ENCODE results near the gene WWC2.

The WWC2 gene

DNA sequence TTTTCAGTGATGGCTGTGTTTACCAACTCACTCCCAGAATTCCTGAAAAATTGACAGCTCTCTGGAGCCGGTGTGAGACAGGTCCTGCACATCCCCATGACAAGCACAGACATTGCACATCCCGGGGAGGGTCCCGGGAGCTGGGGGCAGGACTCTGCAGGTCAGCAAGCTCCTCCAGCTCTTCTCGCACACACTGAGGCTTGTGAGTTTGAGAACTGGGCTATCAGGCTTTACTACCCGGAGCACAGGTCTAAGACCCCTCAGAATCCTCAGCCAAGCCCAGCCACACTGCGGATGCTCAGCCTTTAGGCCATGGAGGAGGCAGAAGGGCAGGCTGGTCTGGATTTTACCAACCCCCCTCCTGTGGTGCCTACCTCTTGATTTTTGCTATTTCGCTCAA lies 228.8 kb downstream of the WWC2 start:
- no peak overlapping the region for H3K4me3 ChIP-seq (ENCODE audit: low read depth, low read length)
- H3K4me1 ChIP-seq (ENCODE audit: control insufficient read depth, insufficient read depth, low read length): no peaks in the 10 kb centered on the region
- no peaks in the 10 kb centered on the region for H3K9me3 ChIP-seq (ENCODE audit: control insufficient read depth, insufficient read depth, low read length)
- H3K27me3 ChIP-seq (ENCODE audit: control insufficient read depth, insufficient read depth, low read length): no peaks in the 10 kb centered on the region
- no peaks in the 10 kb centered on the region for H3K36me3 ChIP-seq (ENCODE audit: control insufficient read depth, insufficient read depth, low read length)
- H3K9ac ChIP-seq (ENCODE audit: low read depth, low read length): no peak overlapping the region

DNA sequence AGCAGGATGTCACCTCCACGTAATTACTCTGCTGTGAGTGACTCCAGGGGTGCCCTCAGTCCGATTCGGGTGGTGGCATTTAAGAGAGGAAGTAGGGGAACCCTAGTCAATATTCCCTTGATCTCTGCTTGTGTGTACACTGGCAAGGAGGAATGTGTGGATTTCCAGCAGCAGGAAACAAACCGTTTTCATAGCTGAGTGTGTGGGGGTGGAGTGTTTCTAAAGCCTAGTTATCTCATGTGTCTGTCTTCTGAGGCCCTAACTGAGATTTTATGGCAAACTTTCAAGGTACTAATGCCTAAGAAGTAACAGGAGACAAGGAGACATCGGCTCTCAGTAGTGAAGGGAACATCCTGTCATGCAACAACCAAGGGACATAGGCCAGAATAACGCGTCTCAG lies 229.8 kb downstream of the WWC2 start:
- Histone ChIP-seq H3K27me3 (ENCODE audit: control insufficient read depth, insufficient read depth, low read length) (no peaks in the 10 kb centered on the region), H3K36me3 (ENCODE audit: control insufficient read depth, insufficient read depth, low read length) (no peaks in the 10 kb centered on the region), H3K4me3 (ENCODE audit: low read depth, low read length) (no peak overlapping the region), H3K9me3 (ENCODE audit: control insufficient read depth, insufficient read depth, low read length) (no peaks in the 10 kb centered on the region), H3K4me1 (ENCODE audit: control insufficient read depth, insufficient read depth, low read length) (no peaks in the 10 kb centered on the region), H3K9ac (ENCODE audit: low read depth, low read length) (no peak overlapping the region)

DNA sequence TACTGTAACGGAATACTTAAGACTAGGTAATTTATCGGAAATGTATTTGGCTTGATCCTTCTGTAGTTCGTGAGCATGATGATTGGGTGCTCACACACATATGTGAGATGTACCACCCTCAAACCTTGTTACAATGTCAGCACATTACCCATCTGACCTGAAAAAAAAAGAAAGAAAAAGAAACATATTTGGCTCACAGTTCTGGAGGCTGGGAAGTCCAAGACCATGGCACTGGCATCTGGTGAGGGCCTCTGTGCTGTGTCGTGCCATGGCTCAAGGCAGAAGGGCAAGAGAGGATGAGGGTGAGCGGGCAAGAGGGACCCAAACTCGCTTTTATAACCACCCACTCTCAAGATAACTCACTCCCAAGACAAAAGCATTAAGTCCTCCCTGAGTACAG lies 230.2 kb downstream of the WWC2 start:
- no peak overlapping the region for H3K9ac ChIP-seq (ENCODE audit: low read depth, low read length)

DNA sequence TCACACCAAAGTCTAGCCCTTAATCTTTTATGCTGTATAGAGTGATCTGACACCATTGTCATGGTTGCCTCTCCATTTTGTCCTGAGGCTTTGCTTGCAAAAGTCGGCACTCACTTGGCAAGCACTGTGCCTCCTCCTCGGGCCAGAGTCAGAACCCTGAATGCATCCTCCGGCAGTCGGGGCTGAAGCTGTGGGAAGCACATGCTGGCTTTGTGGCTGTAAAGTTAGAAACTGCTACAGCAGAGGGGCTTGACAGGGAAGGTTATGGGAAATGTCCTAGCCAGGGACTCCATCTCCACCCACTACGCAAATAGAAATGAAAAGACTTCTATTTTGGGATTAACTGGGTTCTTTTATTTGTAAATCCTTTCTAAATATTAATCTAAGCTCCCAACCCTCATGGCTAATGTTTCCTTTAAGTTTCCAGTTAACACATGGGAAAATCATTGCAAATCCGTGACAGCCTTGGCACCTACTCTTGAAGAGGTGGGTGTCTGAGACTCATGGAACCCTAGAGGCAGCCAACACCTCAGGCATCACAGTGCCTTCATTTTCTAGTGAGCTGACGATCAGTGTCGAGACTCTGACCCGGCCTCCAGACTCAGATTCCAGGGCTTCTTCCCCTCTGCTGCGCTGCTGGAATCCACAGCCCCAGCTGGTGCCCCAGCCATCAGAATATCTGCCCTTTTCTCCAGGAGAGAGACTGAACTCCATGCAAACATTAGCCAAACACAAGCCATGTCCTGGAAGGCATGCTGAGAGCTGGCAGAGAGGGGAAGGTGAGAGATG lies 231.1 kb downstream of the WWC2 start:
- Histone ChIP-seq H3K27me3 (ENCODE audit: control insufficient read depth, insufficient read depth, low read length) (no peaks in the 10 kb centered on the region), H3K36me3 (ENCODE audit: control insufficient read depth, insufficient read depth, low read length) (no peaks in the 10 kb centered on the region), H3K9ac (ENCODE audit: low read depth, low read length) (no peak overlapping the region), H3K4me1 (ENCODE audit: control insufficient read depth, insufficient read depth, low read length) (no peaks in the 10 kb centered on the region), H3K9me3 (ENCODE audit: control insufficient read depth, insufficient read depth, low read length) (no peaks in the 10 kb centered on the region), H3K4me3 (ENCODE audit: low read depth, low read length) (no peak overlapping the region)

More for the DNA sequence above, 230.2 kb downstream of the WWC2 start:
- Histone ChIP-seq H3K36me3 (ENCODE audit: control insufficient read depth, insufficient read depth, low read length) (no peaks in the 10 kb centered on the region), H3K9me3 (ENCODE audit: control insufficient read depth, insufficient read depth, low read length) (no peaks in the 10 kb centered on the region), H3K27me3 (ENCODE audit: control insufficient read depth, insufficient read depth, low read length) (no peaks in the 10 kb centered on the region), H3K4me3 (ENCODE audit: low read depth, low read length) (no peak overlapping the region), H3K4me1 (ENCODE audit: control insufficient read depth, insufficient read depth, low read length) (no peaks in the 10 kb centered on the region)

DNA sequence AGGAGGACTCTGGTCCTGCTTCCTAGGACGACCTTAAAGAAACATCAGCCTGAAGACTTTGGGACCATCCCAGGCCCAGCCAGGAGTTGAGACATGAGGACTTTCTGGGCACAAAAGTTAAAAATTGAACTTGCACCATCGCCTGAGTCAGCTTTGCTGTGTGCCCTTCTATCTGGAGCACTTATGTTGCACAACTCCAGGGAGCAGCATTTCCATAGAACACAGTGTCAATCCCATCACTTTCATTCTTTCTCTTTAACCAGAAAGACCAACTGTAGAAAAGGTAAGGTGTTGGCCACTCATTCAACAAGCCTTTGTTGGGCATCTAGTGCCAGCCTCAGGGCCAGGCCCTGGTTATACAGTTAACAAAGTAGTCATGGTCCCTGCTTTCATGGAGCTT lies 231.8 kb downstream of the WWC2 start:
- no peaks in the 10 kb centered on the region for H3K36me3 ChIP-seq (ENCODE audit: control insufficient read depth, insufficient read depth, low read length)
- H3K9me3 ChIP-seq (ENCODE audit: control insufficient read depth, insufficient read depth, low read length): no peaks in the 10 kb centered on the region
- H3K4me3 ChIP-seq (ENCODE audit: low read depth, low read length): no peak overlapping the region
- H3K9ac ChIP-seq (ENCODE audit: low read depth, low read length): no peak overlapping the region
- no peaks in the 10 kb centered on the region for H3K27me3 ChIP-seq (ENCODE audit: control insufficient read depth, insufficient read depth, low read length)
- H3K4me1 ChIP-seq (ENCODE audit: control insufficient read depth, insufficient read depth, low read length): no peaks in the 10 kb centered on the region

DNA sequence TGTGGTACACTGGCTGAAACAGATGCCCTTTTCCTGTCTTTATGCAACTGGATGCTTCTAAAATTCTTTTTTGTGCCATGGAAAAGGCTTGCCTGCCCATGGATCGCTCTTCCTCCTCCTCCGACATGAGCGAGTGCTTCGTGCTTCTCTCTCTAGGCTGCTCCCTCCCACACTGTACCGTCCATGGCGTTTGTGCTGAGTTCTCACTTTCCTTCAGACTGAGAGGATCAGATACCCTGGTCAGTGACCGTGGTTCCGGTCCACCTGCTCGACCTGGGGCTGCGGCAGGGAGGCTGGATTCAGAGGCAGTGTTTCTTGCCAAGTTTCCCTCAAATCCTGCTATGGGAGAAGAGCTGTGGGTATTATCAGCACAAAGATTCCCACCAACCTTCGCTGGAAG lies 233.4 kb downstream of the WWC2 start:
- Histone ChIP-seq H3K4me3 (ENCODE audit: low read depth, low read length) (no peak overlapping the region), H3K27me3 (ENCODE audit: control insufficient read depth, insufficient read depth, low read length) (no peaks in the 10 kb centered on the region), H3K9me3 (ENCODE audit: control insufficient read depth, insufficient read depth, low read length) (no peaks in the 10 kb centered on the region)

DNA sequence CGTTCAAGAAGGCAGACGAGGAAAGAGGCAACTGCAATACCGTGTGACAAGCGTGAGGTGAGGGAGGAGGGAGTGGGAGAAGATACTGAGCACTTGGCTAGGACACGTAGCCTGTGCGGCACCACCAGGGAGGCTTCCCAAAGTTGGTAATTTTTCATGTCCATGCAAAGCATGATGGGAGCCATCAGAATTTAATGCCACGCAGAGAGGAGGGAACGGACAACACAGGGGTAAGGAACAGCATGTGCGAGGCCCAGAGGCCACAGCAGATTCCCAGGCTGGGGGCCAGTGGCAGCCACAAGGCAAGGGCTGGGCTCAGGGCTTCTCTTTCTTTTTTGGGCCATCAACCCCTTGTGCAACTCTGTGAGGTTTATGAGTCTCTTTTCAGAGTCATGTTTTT lies 234.1 kb downstream of the WWC2 start:
- Histone ChIP-seq H3K27me3 (ENCODE audit: control insufficient read depth, insufficient read depth, low read length) (no peaks in the 10 kb centered on the region), H3K4me1 (ENCODE audit: control insufficient read depth, insufficient read depth, low read length) (no peaks in the 10 kb centered on the region), H3K4me3 (ENCODE audit: low read depth, low read length) (no peak overlapping the region), H3K9ac (ENCODE audit: low read depth, low read length) (no peak overlapping the region), H3K36me3 (ENCODE audit: control insufficient read depth, insufficient read depth, low read length) (no peaks in the 10 kb centered on the region), H3K9me3 (ENCODE audit: control insufficient read depth, insufficient read depth, low read length) (no peaks in the 10 kb centered on the region)

More for the DNA sequence above, 233.4 kb downstream of the WWC2 start:
- no peak overlapping the region for H3K9ac ChIP-seq (ENCODE audit: low read depth, low read length)
- H3K4me1 ChIP-seq (ENCODE audit: control insufficient read depth, insufficient read depth, low read length): no peaks in the 10 kb centered on the region
- no peaks in the 10 kb centered on the region for H3K36me3 ChIP-seq (ENCODE audit: control insufficient read depth, insufficient read depth, low read length)

DNA sequence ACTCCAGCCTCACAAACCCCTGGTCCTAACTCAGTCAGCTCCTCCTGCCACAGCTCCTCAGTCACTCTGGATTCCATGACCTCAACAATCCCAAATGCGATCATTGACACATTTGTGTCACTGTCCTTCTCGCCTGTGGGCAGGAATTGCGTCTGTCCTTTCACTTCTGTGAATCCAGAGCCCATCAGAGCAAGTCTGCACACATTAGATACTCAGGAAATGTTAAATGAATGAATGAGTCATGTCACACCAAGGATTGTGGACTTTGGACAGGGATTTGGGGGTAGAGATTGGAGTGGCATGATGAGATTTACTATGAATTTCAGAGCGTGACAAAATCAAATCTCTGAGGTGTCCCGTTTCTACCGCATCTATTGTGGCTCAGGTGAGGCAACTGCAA lies 234.9 kb downstream of the WWC2 start:
- no peaks in the 10 kb centered on the region for H3K4me1 ChIP-seq (ENCODE audit: control insufficient read depth, insufficient read depth, low read length)
- no peak overlapping the region for H3K9ac ChIP-seq (ENCODE audit: low read depth, low read length)
- H3K4me3 ChIP-seq (ENCODE audit: low read depth, low read length): no peak overlapping the region
- H3K36me3 ChIP-seq (ENCODE audit: control insufficient read depth, insufficient read depth, low read length): no peaks in the 10 kb centered on the region
- H3K9me3 ChIP-seq (ENCODE audit: control insufficient read depth, insufficient read depth, low read length): no peaks in the 10 kb centered on the region
- no peaks in the 10 kb centered on the region for H3K27me3 ChIP-seq (ENCODE audit: control insufficient read depth, insufficient read depth, low read length)

DNA sequence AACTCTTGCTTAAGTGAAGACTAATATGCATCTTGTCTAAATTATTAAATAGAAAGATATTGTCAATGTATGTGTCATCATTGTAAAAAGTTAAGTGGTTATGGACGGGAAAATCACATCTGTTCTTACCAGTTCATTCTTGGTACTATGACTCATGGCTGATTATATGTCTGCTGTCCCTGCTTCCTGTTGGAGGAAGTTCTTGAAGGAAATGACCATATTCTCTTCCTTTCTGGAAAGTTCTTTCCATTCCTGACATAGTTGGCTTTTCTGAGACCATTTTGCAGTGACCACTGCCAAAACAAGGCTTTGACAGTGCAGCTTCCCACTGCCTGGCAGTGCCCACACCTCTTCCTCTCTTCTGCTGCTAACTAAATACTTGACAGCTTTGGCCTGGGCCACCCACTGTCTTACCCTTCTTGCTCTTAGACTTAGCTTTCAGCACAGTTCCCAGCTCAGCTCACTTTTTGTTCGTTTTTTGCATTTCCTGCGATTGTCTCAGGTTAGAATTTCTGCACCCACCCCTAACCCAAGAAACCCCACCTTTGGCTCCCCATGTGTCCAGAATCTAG lies 236.4 kb downstream of the WWC2 start:
- no peaks in the 10 kb centered on the region for H3K9me3 ChIP-seq (ENCODE audit: control insufficient read depth, insufficient read depth, low read length)
- H3K27me3 ChIP-seq (ENCODE audit: control insufficient read depth, insufficient read depth, low read length): no peaks in the 10 kb centered on the region
- H3K4me3 ChIP-seq (ENCODE audit: low read depth, low read length): no peak overlapping the region
- no peaks in the 10 kb centered on the region for H3K4me1 ChIP-seq (ENCODE audit: control insufficient read depth, insufficient read depth, low read length)
- no peak overlapping the region for H3K9ac ChIP-seq (ENCODE audit: low read depth, low read length)
- no peaks in the 10 kb centered on the region for H3K36me3 ChIP-seq (ENCODE audit: control insufficient read depth, insufficient read depth, low read length)

DNA sequence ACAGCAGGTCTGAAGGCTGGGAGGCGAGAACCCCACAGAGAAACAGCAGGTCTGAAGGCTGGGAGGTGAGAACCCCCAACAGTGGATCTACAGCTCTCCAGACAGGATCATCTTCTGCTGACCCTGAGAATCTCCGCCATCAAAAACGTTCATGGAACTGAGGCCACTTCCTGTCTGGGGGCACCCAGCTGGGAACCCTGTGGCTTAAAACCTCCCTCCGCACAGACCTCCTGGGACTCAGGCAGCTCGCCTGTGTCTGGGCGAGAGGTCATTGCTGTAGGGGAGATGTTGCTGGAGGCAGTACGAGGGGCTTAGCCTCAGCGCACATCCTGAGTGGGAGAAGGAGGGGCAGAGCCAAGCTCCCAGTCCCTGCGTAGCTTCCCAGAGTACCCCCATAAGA lies 238.3 kb downstream of the WWC2 start:
- Histone ChIP-seq H3K27me3 (ENCODE audit: control insufficient read depth, insufficient read depth, low read length) (no peaks in the 10 kb centered on the region), H3K4me3 (ENCODE audit: low read depth, low read length) (no peak overlapping the region), H3K36me3 (ENCODE audit: control insufficient read depth, insufficient read depth, low read length) (no peaks in the 10 kb centered on the region), H3K4me1 (ENCODE audit: control insufficient read depth, insufficient read depth, low read length) (no peaks in the 10 kb centered on the region), H3K9me3 (ENCODE audit: control insufficient read depth, insufficient read depth, low read length) (no peaks in the 10 kb centered on the region), H3K9ac (ENCODE audit: low read depth, low read length) (no peak overlapping the region)

DNA sequence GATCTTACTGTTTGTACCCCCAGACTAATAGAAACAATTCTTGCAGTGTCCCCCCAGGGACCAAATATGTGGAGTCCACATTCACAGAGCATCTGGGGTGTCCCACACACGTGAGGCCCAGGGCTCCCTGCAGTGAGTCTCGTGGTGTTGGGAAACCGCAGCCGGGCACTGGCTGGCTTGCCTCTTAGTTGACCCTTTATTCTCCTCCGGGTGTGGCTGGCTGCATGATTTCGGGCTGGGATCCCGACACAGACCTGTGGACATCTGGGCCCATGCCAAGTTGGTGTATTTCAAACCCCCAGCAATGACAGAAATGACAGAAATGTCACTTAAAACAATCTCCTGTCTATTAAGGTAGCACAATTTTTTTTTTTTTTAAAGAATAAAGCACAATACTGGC lies 238.8 kb downstream of the WWC2 start:
- Histone ChIP-seq H3K4me1 (ENCODE audit: control insufficient read depth, insufficient read depth, low read length) (no peaks in the 10 kb centered on the region), H3K9ac (ENCODE audit: low read depth, low read length) (no peak overlapping the region), H3K36me3 (ENCODE audit: control insufficient read depth, insufficient read depth, low read length) (no peaks in the 10 kb centered on the region), H3K9me3 (ENCODE audit: control insufficient read depth, insufficient read depth, low read length) (no peaks in the 10 kb centered on the region), H3K27me3 (ENCODE audit: control insufficient read depth, insufficient read depth, low read length) (no peaks in the 10 kb centered on the region), H3K4me3 (ENCODE audit: low read depth, low read length) (no peak overlapping the region)

Measured in iPS-15b (cell line).